HEK293 (cell line): ENCODE data around the gene SAMD4B.
A peak's percentile ranks its signal among the peaks of the same experiment; 100 is the strongest.

Experiments used
- CTCF ChIA-PET: fragments of 350-600 bp; formaldehyde crosslinking; extraction: SDS; loops from one replicate; lab custom pipeline; 2021; ENCODE audit warnings: antibody characterized with exemption; lab: Yijun Ruan, JAX
- POLR2A ChIA-PET: fragments of 300-600 bp; formaldehyde crosslinking; extraction: SDS; loops from one replicate; lab custom pipeline; 2020; ENCODE audit warnings: antibody characterized with exemption, inconsistent platforms; lab: Yijun Ruan, JAX
- H3K27ac ChIP-seq: fragments of 200-500 bp; sonication (Bioruptor generic); 2 replicates; pipeline ENCODE4 v1.5.1; 2014; ENCODE audit warnings: low read depth, low read length, control low read depth, inconsistent platforms; ENCODE audit errors: extremely low read depth
- H3K36me3 ChIP-seq, 2 experiments: fragments of 200-500 bp in 1 of 2; sonication (Bioruptor generic) in 1 of 2; 1 replicate in 1 of 2; 2 replicates in 1 of 2; pipeline ENCODE4 v1.5.1; 2014 to 2017; ENCODE audit warnings: inconsistent platforms in 2 of 2, low read length in 2 of 2; ENCODE audit not compliant: control insufficient read depth in 2 of 2, insufficient read depth in 1 of 2
- H3K4me1 ChIP-seq: fragments of 200-500 bp; sonication (Bioruptor generic); 2 replicates; pipeline ENCODE4 v1.5.1; 2014; ENCODE audit warnings: mild to moderate bottlenecking, low read length, inconsistent platforms; ENCODE audit not compliant: control insufficient read depth, insufficient read depth
- H3K4me3 ChIP-seq: 2 replicates; pipeline ENCODE4 v1.5.1; 2011; ENCODE audit warnings: low read depth, mild to moderate bottlenecking, control low read depth, low read length, moderate library complexity
- H3K9me3 ChIP-seq: fragments of 200-500 bp; sonication (Bioruptor generic); 2 replicates; pipeline ENCODE4 v1.5.1; 2014; ENCODE audit warnings: low read depth, low read length, inconsistent platforms; ENCODE audit not compliant: control insufficient read depth, insufficient read depth
- BCL6B ChIP-seq: fragments of 450-650 bp; formaldehyde crosslinking; IDR thresholded peaks from 2 replicates; pipeline ENCODE4 v1.5.1; 2017; ENCODE audit warnings: missing biosample characterization, missing genetic modification characterization
- GLI4 ChIP-seq: fragments of 450-650 bp; formaldehyde crosslinking; IDR thresholded peaks from 2 replicates; pipeline ENCODE4 v1.5.1; 2016; ENCODE audit warnings: missing biosample characterization, missing genetic modification characterization
- INSM2 ChIP-seq: fragments of 450-650 bp; formaldehyde crosslinking; IDR thresholded peaks from 2 replicates; pipeline ENCODE4 v1.5.1; 2016; ENCODE audit warnings: missing biosample characterization, missing genetic modification characterization
- OVOL3 ChIP-seq: fragments of 450-650 bp; formaldehyde crosslinking; IDR thresholded peaks from 2 replicates; pipeline ENCODE4 v1.5.1; 2016; ENCODE audit warnings: missing biosample characterization, missing genetic modification characterization
- RBAK ChIP-seq: fragments of 450-650 bp; formaldehyde crosslinking; IDR thresholded peaks from 2 replicates; pipeline ENCODE4 v1.5.1; 2016; ENCODE audit warnings: missing biosample characterization, missing genetic modification characterization
- REST ChIP-seq: fragments of 450-650 bp; formaldehyde crosslinking; IDR thresholded peaks from 2 replicates; pipeline ENCODE4 v1.5.1; 2016; ENCODE audit warnings: missing biosample characterization, missing genetic modification characterization
- SETDB1 ChIP-seq: IDR thresholded peaks from one replicate; pipeline ENCODE4 v1.6.1; 2017; ENCODE audit warnings: mild to moderate bottlenecking, low read length, moderate library complexity, mixed read lengths; ENCODE audit not compliant: insufficient read length
- ZBTB17 ChIP-seq: fragments of 450-650 bp; formaldehyde crosslinking; IDR thresholded peaks from 2 replicates; pipeline ENCODE4 v1.5.1; 2016; ENCODE audit warnings: missing biosample characterization, missing genetic modification characterization
- ZBTB20 ChIP-seq: fragments of 450-650 bp; formaldehyde crosslinking; IDR thresholded peaks from 2 replicates; pipeline ENCODE4 v1.5.1; 2016; ENCODE audit warnings: missing biosample characterization, missing genetic modification characterization
- ZBTB21 ChIP-seq: fragments of 450-650 bp; formaldehyde crosslinking; IDR thresholded peaks from 2 replicates; pipeline ENCODE4 v1.5.1; 2017; ENCODE audit warnings: missing biosample characterization, missing genetic modification characterization
- ZFP69B ChIP-seq: fragments of 450-650 bp; formaldehyde crosslinking; IDR thresholded peaks from 2 replicates; pipeline ENCODE4 v1.5.1; 2016; ENCODE audit warnings: missing biosample characterization, missing genetic modification characterization
- ZIC2 ChIP-seq: fragments of 450-650 bp; formaldehyde crosslinking; IDR thresholded peaks from 2 replicates; pipeline ENCODE4 v1.5.1; 2016; ENCODE audit warnings: missing biosample characterization, missing genetic modification characterization
- ZNF174 ChIP-seq: fragments of 450-650 bp; formaldehyde crosslinking; IDR thresholded peaks from 2 replicates; pipeline ENCODE4 v1.5.0; 2017; ENCODE audit warnings: missing biosample characterization, mild to moderate bottlenecking, missing genetic modification characterization
- ZNF175 ChIP-seq: fragments of 450-650 bp; formaldehyde crosslinking; IDR thresholded peaks from 2 replicates; pipeline ENCODE4 v1.5.1; 2016; ENCODE audit warnings: missing biosample characterization, missing genetic modification characterization
- ZNF19 ChIP-seq: fragments of 450-650 bp; formaldehyde crosslinking; IDR thresholded peaks from 2 replicates; pipeline ENCODE4; 2016; ENCODE audit warnings: missing biosample characterization, missing genetic modification characterization, low read depth
- ZNF214 ChIP-seq: fragments of 450-650 bp; formaldehyde crosslinking; IDR thresholded peaks from 2 replicates; pipeline ENCODE4 v1.5.1; 2017; ENCODE audit warnings: missing biosample characterization, mild to moderate bottlenecking, missing genetic modification characterization, borderline replicate concordance
- ZNF223 ChIP-seq: fragments of 450-650 bp; formaldehyde crosslinking; IDR thresholded peaks from 2 replicates; pipeline ENCODE4 v1.5.1; 2016; ENCODE audit warnings: missing biosample characterization, missing genetic modification characterization
- ZNF354C ChIP-seq: fragments of 450-650 bp; formaldehyde crosslinking; IDR thresholded peaks from 2 replicates; pipeline ENCODE4 v1.5.1; 2016; ENCODE audit warnings: missing biosample characterization, missing genetic modification characterization, low read depth, borderline replicate concordance
- ZNF404 ChIP-seq: fragments of 450-650 bp; formaldehyde crosslinking; IDR thresholded peaks from 2 replicates; pipeline ENCODE4 v1.5.1; 2017; ENCODE audit warnings: missing biosample characterization, missing genetic modification characterization
- ZNF416 ChIP-seq: fragments of 450-650 bp; formaldehyde crosslinking; IDR thresholded peaks from 2 replicates; pipeline ENCODE4 v1.5.1; 2016; ENCODE audit warnings: missing biosample characterization, missing genetic modification characterization
- ZNF423 ChIP-seq: fragments of 450-650 bp; formaldehyde crosslinking; IDR thresholded peaks from 2 replicates; pipeline ENCODE4 v1.5.1; 2016; ENCODE audit warnings: missing biosample characterization, missing genetic modification characterization
- ZNF501 ChIP-seq: fragments of 450-650 bp; formaldehyde crosslinking; IDR thresholded peaks from 2 replicates; pipeline ENCODE4 v1.5.1; 2016; ENCODE audit warnings: missing biosample characterization, missing genetic modification characterization
- ZNF558 ChIP-seq: fragments of 450-650 bp; formaldehyde crosslinking; IDR thresholded peaks from 2 replicates; pipeline ENCODE4 v1.5.1; 2016; ENCODE audit warnings: missing biosample characterization, missing genetic modification characterization
- ZNF623 ChIP-seq: fragments of 450-650 bp; formaldehyde crosslinking; IDR thresholded peaks from 2 replicates; pipeline ENCODE4 v1.5.1; 2016; ENCODE audit warnings: missing biosample characterization, missing genetic modification characterization
- ZNF843 ChIP-seq: fragments of 450-650 bp; formaldehyde crosslinking; IDR thresholded peaks from 2 replicates; pipeline ENCODE4 v1.5.1; 2016; ENCODE audit warnings: missing biosample characterization, missing genetic modification characterization
- ZSCAN16 ChIP-seq: fragments of 450-650 bp; formaldehyde crosslinking; IDR thresholded peaks from 2 replicates; pipeline ENCODE4 v1.5.1; 2016; ENCODE audit warnings: missing biosample characterization, missing genetic modification characterization
- ZSCAN5A ChIP-seq: fragments of 450-650 bp; formaldehyde crosslinking; IDR thresholded peaks from 2 replicates; pipeline ENCODE4 v1.5.1; 2016; ENCODE audit warnings: missing biosample characterization, missing genetic modification characterization
- TF ChIP-seq, protein P1 (sequence below): fragments of 450-650 bp; formaldehyde crosslinking; IDR thresholded peaks from 2 replicates; pipeline ENCODE4 v1.5.1; 2016; ENCODE audit warnings: missing biosample characterization, missing genetic modification characterization

The SAMD4B gene

DNA sequence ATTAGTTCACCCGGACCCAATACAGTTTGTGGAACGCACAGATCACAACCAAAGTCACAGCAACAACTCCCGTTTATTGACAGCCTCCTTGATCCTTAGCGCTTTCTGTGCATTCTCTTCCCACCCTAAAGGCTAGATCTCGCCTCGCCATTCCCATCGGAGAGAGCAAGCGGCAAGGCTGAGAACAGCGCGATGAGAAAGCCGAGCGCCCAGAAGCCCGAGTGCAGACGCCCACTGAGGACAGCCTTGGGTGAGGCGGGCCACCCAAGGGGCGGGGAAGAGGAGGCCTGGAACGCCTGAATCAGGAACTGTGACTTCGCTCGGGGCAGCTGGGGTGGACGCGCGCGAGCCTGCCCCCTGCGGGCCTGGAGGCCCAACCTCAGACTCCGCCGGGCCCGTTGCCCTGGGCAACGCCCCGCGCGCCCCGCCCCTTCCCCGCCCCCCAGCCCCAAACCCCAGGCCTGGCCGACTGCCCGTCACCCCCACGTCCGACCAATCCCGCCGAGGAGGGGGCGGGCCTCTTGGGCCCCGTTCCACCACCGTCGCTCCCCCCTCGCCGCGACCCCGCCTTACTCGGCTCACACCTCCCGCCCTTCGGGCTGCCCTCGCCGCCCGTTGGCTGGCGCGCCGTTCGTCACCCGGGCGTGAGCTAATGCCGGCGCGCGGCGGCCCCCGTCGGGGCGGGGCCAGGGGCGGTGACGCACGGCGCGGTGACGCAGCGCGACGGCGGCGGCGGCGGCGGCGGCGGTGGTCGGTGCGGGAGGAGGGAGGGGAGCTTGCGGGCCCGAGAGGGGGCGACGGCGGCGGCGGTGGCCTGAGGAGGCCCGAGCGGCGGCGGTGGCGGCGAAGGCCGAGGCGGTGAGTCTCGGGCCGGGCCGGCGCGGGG is at the start of gene SAMD4B:
TSS of gene SAMD4B (plus strand) at position 703 of the 886 bp plus-strand sequence. CDS start 14,473 bp downstream, outside the sequence.
- ChIA-PET POLR2A (interaction anchor here (0.6 to 1.9 kb wide), 35 partner anchors 8 to 967 kb away, joined by 3 to 26 read pairs (median 4); partner anchors contain the start of genes LRFN1, MED29, PAF1 and PAK4), CTCF (interaction anchor here (0.6 to 3.5 kb wide), 18 partner anchors 9 to 1321 kb away, joined by 3 to 14 read pairs (median 4); partner anchors contain the start of genes MED29, PAF1 and SYCN)
- Histone ChIP-seq H3K4me3 (peak within 1 kb of the TSS; percentile 67), H3K36me3 (peaks cover 28 to 34% of the 10 kb centered on the region in 2 experiments), H3K4me1 (peaks cover 40% of the 10 kb centered on the region), H3K9me3 (no peaks in the 10 kb centered on the region), H3K27ac (peak within 1 kb of the TSS; percentile 90)
- TF ChIP-seq ZNF175: no peak
- TF ChIP-seq BCL6B: no peak
- TF ChIP-seq ZBTB20 (tag by site-specific recombination): peak; percentile 87
- TF ChIP-seq ZNF843: peak; percentile 84
- TF ChIP-seq ZIC2 (tag by site-specific recombination): peak; percentile 71
- peak; percentile 84; the same call in 1 of the 2 replicates for TF ChIP-seq ZSCAN5A (tag by site-specific recombination)
- no peak for TF ChIP-seq ZNF223 (tag by site-specific recombination)
- no peak for TF ChIP-seq ZNF404 (tag by site-specific recombination)
- TF ChIP-seq GLI4: no peak; the same call in 1 of the 2 replicates
- TF ChIP-seq ZNF558 (tag by site-specific recombination): peak; percentile 76; the same call in 1 of the 2 replicates
- TF ChIP-seq ZSCAN16 (tag by site-specific recombination): no peak
- peak; percentile 100 for TF ChIP-seq ZBTB17 (tag by site-specific recombination)
- TF ChIP-seq SETDB1: peak; percentile 26
- TF ChIP-seq ZNF214 (tag by site-specific recombination): no peak
- TF ChIP-seq ZBTB21: no peak; the same call in 1 of the 2 replicates
- no peak for TF ChIP-seq RBAK (tag by site-specific recombination)
- no peak for TF ChIP-seq ZNF354C (tag by site-specific recombination)
- peak; percentile 78 for TF ChIP-seq INSM2 (tag by site-specific recombination)
- peak; percentile 92 for TF ChIP-seq ZFP69B (tag by site-specific recombination)
- TF ChIP-seq REST: peak; percentile 59
- TF ChIP-seq ZNF19: no peak
- TF ChIP-seq, protein P1, sequence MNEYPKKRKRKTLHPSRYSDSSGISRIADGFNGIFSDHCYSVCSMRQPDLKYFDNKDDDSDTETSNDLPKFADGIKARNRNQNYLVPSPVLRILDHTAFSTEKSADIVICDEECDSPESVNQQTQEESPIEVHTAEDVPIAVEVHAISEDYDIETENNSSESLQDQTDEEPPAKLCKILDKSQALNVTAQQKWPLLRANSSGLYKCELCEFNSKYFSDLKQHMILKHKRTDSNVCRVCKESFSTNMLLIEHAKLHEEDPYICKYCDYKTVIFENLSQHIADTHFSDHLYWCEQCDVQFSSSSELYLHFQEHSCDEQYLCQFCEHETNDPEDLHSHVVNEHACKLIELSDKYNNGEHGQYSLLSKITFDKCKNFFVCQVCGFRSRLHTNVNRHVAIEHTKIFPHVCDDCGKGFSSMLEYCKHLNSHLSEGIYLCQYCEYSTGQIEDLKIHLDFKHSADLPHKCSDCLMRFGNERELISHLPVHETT (tag by site-specific recombination): peak; percentile 94
- TF ChIP-seq ZNF416 (tag by site-specific recombination): no peak
- TF ChIP-seq ZNF423 (tag by site-specific recombination): peak; percentile 96
- 0 out of 2 replicates have a peak, but pooled peaks have one; percentile 42 for TF ChIP-seq OVOL3 (tag by site-specific recombination)
- TF ChIP-seq ZNF174: no peak
- peak; percentile 100 for TF ChIP-seq ZNF501 (tag by site-specific recombination)
- TF ChIP-seq ZNF623: peak; percentile 25; the same call in 1 of the 2 replicates
